Activated CD4-positive, alpha-beta T cell treated with anti-CD3 and anti-CD28 coated beads for 36 hours (primary cell): ENCODE data around the gene INHBA. TPM values are rescaled to one million over a fixed set of nuclear protein-coding genes. Genes with fewer than 3 reads are reported as not detected.

Experiments used
- ATAC-seq: fragments of 200-7000 bp; cut with Tn5 transposase; one replicate; pipeline ENCODE4 v1.10.0; 2021; ENCODE audit warnings: mild to moderate bottlenecking, moderate library complexity
- CTCF ChIA-PET: fragments of 350-600 bp; sonication (Branson Sonifier 250); formaldehyde crosslinking; loops from one replicate; lab custom pipeline; 2021; ENCODE audit warnings: antibody characterized with exemption; lab: Charles Lee
- POLR2A ChIA-PET: fragments of 350-600 bp; sonication (Branson Sonifier 250); formaldehyde crosslinking; loops from one replicate; lab custom pipeline; 2021; ENCODE audit warnings: antibody characterized with exemption, inconsistent platforms; lab: Charles Lee
- DNase-seq: peaks from one replicate; pipeline ENCODE4 v3.0.0-alpha.2; 2020
- H3K27ac Mint-ChIP-seq: one replicate; pipeline ENCODE4 v1.8.0; 2021; ENCODE audit warnings: mixed read lengths
- H3K27me3 Mint-ChIP-seq: one replicate; pipeline ENCODE4 v1.8.0; 2021; ENCODE audit warnings: mixed read lengths
- H3K36me3 Mint-ChIP-seq: one replicate; pipeline ENCODE4 v1.8.0; 2021; ENCODE audit warnings: low read depth, mixed read lengths
- H3K4me1 Mint-ChIP-seq: one replicate; pipeline ENCODE4 v1.8.0; 2021; ENCODE audit warnings: mixed read lengths
- H3K4me3 Mint-ChIP-seq: one replicate; pipeline ENCODE4 v1.8.0; 2021; ENCODE audit warnings: mild to moderate bottlenecking, moderate library complexity, mixed read lengths
- H3K9me3 Mint-ChIP-seq: one replicate; pipeline ENCODE4 v1.8.0; 2021; ENCODE audit warnings: low read depth, mixed read lengths
- intact Hi-C, 2 experiments: fragments of 100-400 bp; cut with DNase I in 1 of 2; cut with micrococcal nuclease in 1 of 2; formaldehyde crosslinking; loops; one replicate each; pipeline versions ENCODE4 v1.14.2 to v1.15.1; 2022 to 2024; cut with DNase I, micrococcal nuclease
- total RNA-seq, 2 experiments: library from RNA; stranded (reverse); gene quantifications; one replicate each; pipeline ENCODE4 v1.2.3, GENCODE V29; 2021

Gene INHBA
- total RNA-seq, 2 experiments from 2014 or later, result not detected

GRCh38 chr7:41732436-41732785, 29.5 kb upstream of the INHBA start:
- intact Hi-C loops, result no loop called here
- Mint-ChIP-seq H3K27ac (no peak overlapping the region), H3K36me3 (no peaks in the 10 kb centered on the region), H3K27me3 (peaks cover 22% of the 10 kb centered on the region), H3K4me1 (peaks cover 9% of the 10 kb centered on the region), H3K9me3 (no peaks in the 10 kb centered on the region), H3K4me3 (no peak overlapping the region)
- ATAC-seq (no peak), DNase-seq (no peak)
- POLR2A ChIA-PET, result no interaction called here
- CTCF ChIA-PET, result interaction anchor here (0.6 to 0.7 kb wide), 2 partner anchors 1401 to 1500 kb away, joined by 3 read pairs; no protein-coding TSS in a partner anchor

- ChIA-PET CTCF (interaction anchor here (0.7 to 1.1 kb wide), 2 partner anchors 15 to 1401 kb away, joined by 3 to 4 read pairs; no protein-coding TSS in a partner anchor), POLR2A (no interaction called here)
- Mint-ChIP-seq H3K4me1 (peaks cover 9% of the 10 kb centered on the region), H3K27ac (no peak overlapping the region), H3K27me3 (peaks cover 22% of the 10 kb centered on the region), H3K4me3 (no peak overlapping the region), H3K9me3 (no peaks in the 10 kb centered on the region), H3K36me3 (no peaks in the 10 kb centered on the region)
- ATAC-seq, result no peak
- intact Hi-C loops, result no loop called here
- no peak for DNase-seq
Observed at GRCh38 chr7:41731493-41732435, 28.9 kb upstream of the INHBA start.

- no peak overlapping the region for H3K27ac Mint-ChIP-seq
Observed at GRCh38 chr7:41730668-41731067, 27.8 kb upstream of the INHBA start.

GRCh38 chr7:41730161-41730560, 27.3 kb upstream of the INHBA start:
- Mint-ChIP-seq H3K27ac (no peak overlapping the region), H3K27me3 (peaks cover 15% of the 10 kb centered on the region), H3K4me3 (no peak overlapping the region), H3K9me3 (no peaks in the 10 kb centered on the region), H3K4me1 (peaks cover 9% of the 10 kb centered on the region), H3K36me3 (no peaks in the 10 kb centered on the region)
- DNase-seq, result no peak
- intact Hi-C loops, result no loop called here
- ChIA-PET CTCF (interaction anchor here (0.6 kb wide), 1 partner anchor 1477 kb away, joined by 3 read pairs; no protein-coding TSS in a partner anchor), POLR2A (no interaction called here)
- no peak for ATAC-seq

More at GRCh38 chr7:41730668-41731067, 27.8 kb upstream of the INHBA start:
- Mint-ChIP-seq H3K27me3 (peaks cover 19% of the 10 kb centered on the region), H3K9me3 (no peaks in the 10 kb centered on the region), H3K4me1 (peaks cover 9% of the 10 kb centered on the region), H3K4me3 (no peak overlapping the region), H3K36me3 (no peaks in the 10 kb centered on the region)
- DNase-seq (no peak), ATAC-seq (no peak)
- POLR2A ChIA-PET, result no interaction called here
- CTCF ChIA-PET, result interaction anchor here (0.6 to 1.1 kb wide), 2 partner anchors 16 to 1478 kb away, joined by 3 to 4 read pairs; no protein-coding TSS in a partner anchor
- intact Hi-C loops, result no loop called here

- Mint-ChIP-seq H3K9me3 (no peaks in the 10 kb centered on the region), H3K27ac (no peak overlapping the region), H3K4me1 (peaks cover 9% of the 10 kb centered on the region), H3K36me3 (no peaks in the 10 kb centered on the region), H3K4me3 (no peak overlapping the region), H3K27me3 (peaks cover 18% of the 10 kb centered on the region)
- ChIA-PET POLR2A (no interaction called here), CTCF (interaction anchor here (1.2 to 1.4 kb wide), 2 partner anchors 13 to 24 kb away, joined by 4 read pairs; no protein-coding TSS in a partner anchor)
- ATAC-seq, result no peak
- intact Hi-C loops, result no loop called here
- no peak for DNase-seq
Observed at GRCh38 chr7:41729059-41729458, 26.2 kb upstream of the INHBA start.

GRCh38 chr7:41725013-41725412, 22.1 kb upstream of the INHBA start:
- Mint-ChIP-seq H3K27ac (no peak overlapping the region), H3K4me3 (no peak overlapping the region), H3K36me3 (no peaks in the 10 kb centered on the region), H3K27me3 (peaks cover 12% of the 10 kb centered on the region), H3K4me1 (no peaks in the 10 kb centered on the region), H3K9me3 (no peaks in the 10 kb centered on the region)
- ChIA-PET CTCF (no interaction called here), POLR2A (no interaction called here)
- intact Hi-C loops, result no loop called here
- no peak for DNase-seq
- ATAC-seq, result no peak

GRCh38 chr7:41720886-41721285, 18.0 kb upstream of the INHBA start:
- Mint-ChIP-seq H3K4me3 (no peak overlapping the region), H3K36me3 (no peaks in the 10 kb centered on the region), H3K27ac (no peak overlapping the region), H3K9me3 (no peaks in the 10 kb centered on the region), H3K27me3 (peaks cover 11% of the 10 kb centered on the region), H3K4me1 (no peaks in the 10 kb centered on the region)
- CTCF ChIA-PET, result no interaction called here
- POLR2A ChIA-PET, result no interaction called here
- no peak for DNase-seq
- intact Hi-C loops, result no loop called here
- no peak for ATAC-seq

- ChIA-PET CTCF (no interaction called here), POLR2A (no interaction called here)
- Mint-ChIP-seq H3K27me3 (peaks cover 10% of the 10 kb centered on the region), H3K36me3 (no peaks in the 10 kb centered on the region), H3K4me1 (no peaks in the 10 kb centered on the region), H3K4me3 (no peak overlapping the region), H3K27ac (no peak overlapping the region), H3K9me3 (no peaks in the 10 kb centered on the region)
- intact Hi-C loops, result no loop called here
- no peak for DNase-seq
- ATAC-seq, result no peak
Observed at GRCh38 chr7:41720046-41720445, 17.2 kb upstream of the INHBA start.

- Mint-ChIP-seq H3K4me3 (no peak overlapping the region), H3K27me3 (no peaks in the 10 kb centered on the region), H3K4me1 (no peaks in the 10 kb centered on the region), H3K36me3 (no peaks in the 10 kb centered on the region), H3K27ac (no peak overlapping the region), H3K9me3 (no peaks in the 10 kb centered on the region)
- no peak for DNase-seq
- intact Hi-C loops, result no loop called here
- ChIA-PET CTCF (no interaction called here), POLR2A (no interaction called here)
- ATAC-seq, result no peak
Observed at GRCh38 chr7:41716691-41717090, 13.8 kb upstream of the INHBA start.

- POLR2A ChIA-PET, result no interaction called here
- no peaks in the 10 kb centered on the region for H3K9me3 Mint-ChIP-seq
- DNase-seq (no peak), ATAC-seq (no peak)
- H3K4me3 Mint-ChIP-seq, result no peak overlapping the region
- H3K4me1 Mint-ChIP-seq, result no peaks in the 10 kb centered on the region
- no peaks in the 10 kb centered on the region for H3K27me3 Mint-ChIP-seq
- intact Hi-C loops, result no loop called here
- no peaks in the 10 kb centered on the region for H3K36me3 Mint-ChIP-seq
- no peak overlapping the region for H3K27ac Mint-ChIP-seq
- CTCF ChIA-PET, result interaction anchor here (1.6 to 1.7 kb wide), 2 partner anchors 11 to 13 kb away, joined by 3 to 4 read pairs; no protein-coding TSS in a partner anchor
Observed at GRCh38 chr7:41715000-41715399, 12.1 kb upstream of the INHBA start.

GRCh38 chr7:41711283-41712064, 8.6 kb upstream of the INHBA start:
- intact Hi-C loops, result no loop called here

More at GRCh38 chr7:41711283-41712064, 8.6 kb upstream of the INHBA start:
- ATAC-seq, result no peak
- H3K4me1 Mint-ChIP-seq, result no peaks in the 10 kb centered on the region
- no peak overlapping the region for H3K27ac Mint-ChIP-seq
- no peak overlapping the region for H3K4me3 Mint-ChIP-seq
- CTCF ChIA-PET, result interaction anchor here (0.7 kb wide), 1 partner anchor 11 kb away, joined by 3 read pairs; no protein-coding TSS in a partner anchor
- H3K36me3 Mint-ChIP-seq, result no peaks in the 10 kb centered on the region
- POLR2A ChIA-PET, result no interaction called here
- peaks cover 8% of the 10 kb centered on the region for H3K27me3 Mint-ChIP-seq
- H3K9me3 Mint-ChIP-seq, result no peaks in the 10 kb centered on the region
- peak; percentile 33 for DNase-seq
